ENCODE measurements around the gene EFCAB11. TPM values are rescaled to one million over a fixed set of nuclear protein-coding genes. Genes with fewer than 3 reads are reported as not detected.

The EFCAB11 gene
- total and polyA plus RNA-seq, 2 experiments from 2014 or later: 7.2 to 10.8 TPM

DNA sequence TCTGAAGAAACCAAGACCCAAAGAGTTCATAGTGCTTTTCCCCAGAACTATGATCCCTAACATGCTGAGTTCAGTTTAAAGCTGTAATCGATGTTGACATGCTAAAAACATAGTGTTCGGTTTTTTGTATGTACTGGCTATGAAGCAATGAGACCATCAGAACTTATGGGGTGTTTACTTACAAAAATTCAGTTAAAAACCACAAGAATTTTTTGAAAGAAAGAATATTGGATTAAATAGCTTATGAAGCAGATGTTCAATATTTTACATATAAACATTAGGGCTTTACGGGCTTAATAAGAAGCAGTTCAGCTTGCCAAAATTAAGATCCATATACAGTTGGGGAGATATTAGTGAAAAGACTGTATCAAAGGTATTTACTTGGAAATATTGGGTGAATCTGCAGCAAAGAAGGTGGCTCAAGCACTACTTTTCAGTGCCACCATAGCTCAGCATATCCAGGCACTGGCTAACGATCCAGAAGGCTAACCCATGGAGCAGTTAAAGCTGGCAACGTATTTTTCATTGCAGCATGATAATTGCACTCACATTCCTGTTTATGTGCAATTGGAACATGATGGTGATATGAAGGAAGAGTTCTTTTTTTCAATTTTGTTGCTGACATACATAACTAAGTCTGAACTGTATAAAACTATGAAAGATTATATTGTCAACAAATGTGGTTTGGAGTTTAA, 125.9 kb downstream of the EFCAB11 start:
- peaks cover 7% of the 10 kb centered on the region for H3K9me3 ChIP-seq (ENCODE audit: low read depth)
- H2AFZ ChIP-seq: no peak overlapping the region
- H3K36me3 ChIP-seq (replicated peaks; ENCODE audit: insufficient read depth, low read depth): no peaks in the 10 kb centered on the region
- H3K27me3 ChIP-seq: no peaks in the 10 kb centered on the region
- WGBS (ENCODE audit: low lambda C conversion rate, missing lambda C conversion rate): 57% methylated on average over 5 of the region's 5 CpGs
- no peaks in the 10 kb centered on the region for H3K4me1 ChIP-seq (ENCODE audit: insufficient read depth)
- TF ChIP-seq EZH2 (IDR thresholded peaks at IDR 0.05; ENCODE audit: borderline replicate concordance): no peak
- no peak for TF ChIP-seq EZH2phosphoT487 (IDR thresholded peaks at IDR 0.05; ENCODE audit: low read depth, severe bottlenecking, unreplicated experiment)
- no peaks in the 10 kb centered on the region for H4K20me1 ChIP-seq (ENCODE audit: insufficient read depth, poor library complexity, severe bottlenecking)
- H3K79me2 ChIP-seq: no peaks in the 10 kb centered on the region
- no peaks in the 10 kb centered on the region for H3K9me2 ChIP-seq (replicated peaks; ENCODE audit: insufficient read depth)
- H3K4me3 ChIP-seq: no peak overlapping the region
- H3K27ac ChIP-seq: no peak overlapping the region
- peak overlapping the region; percentile 34 for H3K4me2 ChIP-seq
- no peak for DNase-seq (ENCODE audit: low spot score)

DNA sequence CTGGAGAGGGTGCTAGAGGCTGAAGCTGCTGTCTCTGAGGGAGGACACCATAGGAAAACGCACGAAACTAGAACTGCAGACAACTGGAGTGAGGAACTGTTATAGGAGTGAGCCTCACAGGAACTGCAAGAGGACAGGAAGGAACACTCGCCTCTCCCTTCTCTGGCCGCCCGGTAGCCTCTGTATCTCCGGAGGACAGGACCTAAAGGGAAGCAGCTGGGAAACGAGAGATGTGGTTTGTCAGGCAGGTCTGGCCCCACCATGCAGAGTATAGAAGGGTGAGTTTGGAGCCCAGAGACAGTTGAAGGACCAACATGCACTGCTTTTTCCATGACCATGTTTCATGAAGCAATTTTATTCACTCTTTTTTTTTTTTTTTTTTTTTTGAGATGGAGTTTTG, 127.3 kb downstream of the EFCAB11 start:
- H3K79me2 ChIP-seq: no peaks in the 10 kb centered on the region
- 95% methylated on average over 7 of the region's 7 CpGs for WGBS (ENCODE audit: low lambda C conversion rate, missing lambda C conversion rate)
- no peaks in the 10 kb centered on the region for H3K27me3 ChIP-seq
- no peaks in the 10 kb centered on the region for H4K20me1 ChIP-seq (ENCODE audit: insufficient read depth, poor library complexity, severe bottlenecking)
- DNase-seq (ENCODE audit: low spot score): no peak
- no peaks in the 10 kb centered on the region for H3K36me3 ChIP-seq (replicated peaks; ENCODE audit: insufficient read depth, low read depth)
- H3K27ac ChIP-seq: no peak overlapping the region
- H3K9me2 ChIP-seq (replicated peaks; ENCODE audit: insufficient read depth): no peaks in the 10 kb centered on the region
- TF ChIP-seq EZH2phosphoT487 (IDR thresholded peaks at IDR 0.05; ENCODE audit: low read depth, severe bottlenecking, unreplicated experiment) (no peak), CTCF (IDR thresholded peaks at IDR 0.05; ENCODE audit: poor library complexity) (no peak), EZH2 (IDR thresholded peaks at IDR 0.05; ENCODE audit: borderline replicate concordance) (no peak)
- H3K4me1 ChIP-seq (ENCODE audit: insufficient read depth): no peaks in the 10 kb centered on the region
- no peak overlapping the region for H3K4me3 ChIP-seq
- H3K9me3 ChIP-seq (ENCODE audit: low read depth): peaks cover 7% of the 10 kb centered on the region
- H3K4me2 ChIP-seq: no peak overlapping the region
- H2AFZ ChIP-seq: no peak overlapping the region

DNA sequence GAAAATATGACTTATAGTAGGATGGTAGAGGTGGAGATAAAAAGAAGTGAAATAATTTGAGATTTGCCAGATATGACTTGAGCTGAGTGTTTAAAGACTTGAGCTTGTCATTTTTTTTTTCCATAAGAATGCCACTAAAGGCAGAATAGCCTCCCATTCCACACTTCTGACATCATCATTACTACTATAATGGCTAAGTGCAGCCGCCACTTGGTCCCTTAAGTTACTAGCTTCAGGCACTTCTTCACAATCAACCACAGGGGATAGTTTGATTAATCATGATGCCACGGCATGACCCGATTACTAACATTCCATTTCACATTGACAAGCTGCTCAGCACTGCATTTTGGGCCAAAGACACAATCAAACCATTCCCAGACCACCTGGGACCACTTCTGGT, 127.9 kb downstream of the EFCAB11 start:
- 75% methylated on average over 3 of the region's 3 CpGs for WGBS (ENCODE audit: low lambda C conversion rate, missing lambda C conversion rate)
- Histone ChIP-seq H3K4me1 (ENCODE audit: insufficient read depth) (no peaks in the 10 kb centered on the region), H3K9me2 (replicated peaks; ENCODE audit: insufficient read depth) (no peaks in the 10 kb centered on the region), H3K27ac (no peak overlapping the region), H3K4me2 (no peak overlapping the region), H3K79me2 (no peaks in the 10 kb centered on the region), H3K27me3 (no peaks in the 10 kb centered on the region), H4K20me1 (ENCODE audit: insufficient read depth, poor library complexity, severe bottlenecking) (no peaks in the 10 kb centered on the region), H2AFZ (no peak overlapping the region), H3K4me3 (no peak overlapping the region), H3K36me3 (replicated peaks; ENCODE audit: insufficient read depth, low read depth) (no peaks in the 10 kb centered on the region), H3K9me3 (ENCODE audit: low read depth) (peaks cover 7% of the 10 kb centered on the region)
- no peak for DNase-seq (ENCODE audit: low spot score)
- no peak for TF ChIP-seq EZH2 (IDR thresholded peaks at IDR 0.05; ENCODE audit: borderline replicate concordance)
- TF ChIP-seq EZH2phosphoT487 (IDR thresholded peaks at IDR 0.05; ENCODE audit: low read depth, severe bottlenecking, unreplicated experiment): no peak
- TF ChIP-seq CTCF (IDR thresholded peaks at IDR 0.05; ENCODE audit: poor library complexity): no peak

DNA sequence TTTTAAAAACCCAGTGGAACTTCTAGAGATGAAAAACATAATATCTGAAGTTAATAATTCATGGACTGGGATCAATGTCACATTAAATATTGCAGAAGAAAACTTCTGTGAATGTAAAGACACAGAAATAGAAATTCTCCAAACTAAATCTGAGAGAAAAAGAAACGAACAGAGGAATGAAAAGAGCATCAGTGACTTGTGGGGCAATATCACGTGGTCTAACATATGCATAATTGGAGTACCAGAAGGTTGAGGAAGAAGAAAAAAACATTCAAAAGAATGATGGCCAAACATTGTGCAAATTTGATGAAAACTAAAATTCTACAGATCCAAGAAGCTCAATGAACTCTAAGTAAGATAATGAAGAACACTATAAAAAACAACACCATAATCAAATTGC, 130.8 kb downstream of the EFCAB11 start:
- H4K20me1 ChIP-seq (ENCODE audit: insufficient read depth, poor library complexity, severe bottlenecking): no peaks in the 10 kb centered on the region
- H3K4me3 ChIP-seq: no peak overlapping the region
- H3K4me2 ChIP-seq: no peak overlapping the region
- peaks cover 7% of the 10 kb centered on the region for H3K9me3 ChIP-seq (ENCODE audit: low read depth)
- no peak for DNase-seq (ENCODE audit: low spot score)
- H3K4me1 ChIP-seq (ENCODE audit: insufficient read depth): peaks cover 5% of the 10 kb centered on the region
- no peak overlapping the region for H2AFZ ChIP-seq
- no peak overlapping the region for H3K27ac ChIP-seq
- no peaks in the 10 kb centered on the region for H3K27me3 ChIP-seq
- H3K79me2 ChIP-seq: no peaks in the 10 kb centered on the region
- no peaks in the 10 kb centered on the region for H3K36me3 ChIP-seq (replicated peaks; ENCODE audit: insufficient read depth, low read depth)
- WGBS (ENCODE audit: low lambda C conversion rate, missing lambda C conversion rate): 95% methylated on average over 2 of the region's 2 CpGs
- TF ChIP-seq CTCF (IDR thresholded peaks at IDR 0.05; ENCODE audit: poor library complexity) (no peak), EZH2 (IDR thresholded peaks at IDR 0.05; ENCODE audit: borderline replicate concordance) (no peak), EZH2phosphoT487 (IDR thresholded peaks at IDR 0.05; ENCODE audit: low read depth, severe bottlenecking, unreplicated experiment) (no peak)
- no peaks in the 10 kb centered on the region for H3K9me2 ChIP-seq (replicated peaks; ENCODE audit: insufficient read depth)

All from hepatocyte (in vitro differentiated cells).